HCT116 (cell line): ENCODE measurements around the gene CCDC177.

Experiments
- CTCF ChIP-seq, 3 experiments: fragments of 200-600 bp in 1 of 3; sonication (generic) in 1 of 3; IDR thresholded peaks in 2 of 3; conservative IDR thresholded peaks in 1 of 3; 2 replicates each; pipeline ENCODE4 v1.5.1; 2012 to 2017; ENCODE audit warnings: low read depth in 2 of 3, low read length in 2 of 3, antibody characterized with exemption in 1 of 3, borderline replicate concordance in 1 of 3, control low read depth in 1 of 3, mild to moderate bottlenecking in 1 of 3, mixed read lengths in 1 of 3, mixed run types in 1 of 3, moderate library complexity in 1 of 3; ENCODE audit not compliant: insufficient read depth in 1 of 3
- EGR1 ChIP-seq: IDR thresholded peaks from 2 replicates; pipeline ENCODE4 v1.6.1; 2012; ENCODE audit warnings: low read depth
- EZH2 ChIP-seq: fragments of 200-600 bp; sonication (generic); IDR thresholded peaks from 2 replicates; pipeline ENCODE4 v1.6.1; 2017; ENCODE audit warnings: antibody characterized with exemption, mixed run types
- EZH2phosphoT487 ChIP-seq: fragments of 200-600 bp; IDR thresholded peaks from 2 replicates; pipeline ENCODE4 v1.6.1; 2018; ENCODE audit warnings: antibody characterized with exemption, borderline replicate concordance
- FOSL1 ChIP-seq: IDR thresholded peaks from 2 replicates; pipeline ENCODE4 v1.6.1; 2012; ENCODE audit warnings: low read depth
- MAX ChIP-seq: IDR thresholded peaks from 2 replicates; pipeline ENCODE4 v1.6.1; 2012
- POLR2A ChIP-seq: IDR thresholded peaks from 2 replicates; pipeline ENCODE4 v1.7.0; 2011; ENCODE audit warnings: borderline replicate concordance; ENCODE audit not compliant: insufficient read depth, insufficient read length; ENCODE audit errors: extremely low read depth
- POLR2AphosphoS5 ChIP-seq: IDR thresholded peaks from 2 replicates; pipeline ENCODE4 v1.6.1; 2011; ENCODE audit warnings: mild to moderate bottlenecking, low read depth, low read length, moderate library complexity
- REST ChIP-seq: IDR thresholded peaks from 2 replicates; pipeline ENCODE4 v1.6.1; 2012; ENCODE audit warnings: low read depth
- SIN3A ChIP-seq: IDR thresholded peaks from 2 replicates; pipeline ENCODE4 v1.6.1; 2012; ENCODE audit warnings: low read depth
- SP1 ChIP-seq: IDR thresholded peaks from 2 replicates; pipeline ENCODE4 v1.6.1; 2012; ENCODE audit warnings: low read depth
- TCF7L2 ChIP-seq: IDR thresholded peaks from 2 replicates; pipeline ENCODE4 v1.7.0; 2011; ENCODE audit warnings: borderline replicate concordance, inconsistent platforms; ENCODE audit not compliant: insufficient read depth, insufficient read length; ENCODE audit errors: extremely low read depth
- ZNF274 ChIP-seq: fragments of 200-500 bp; sonication (Bioruptor generic); IDR thresholded peaks from 2 replicates; pipeline ENCODE4 v1.6.1; 2014; ENCODE audit warnings: mild to moderate bottlenecking, low read depth, low read length, inconsistent platforms

- no peak for TF ChIP-seq EZH2
- TF ChIP-seq POLR2A, result no peak
- no peak for TF ChIP-seq REST
- TF ChIP-seq CTCF (IDR thresholded peaks at IDR 0.05 in 2 of 3, conservative IDR thresholded peaks at IDR 0.05 in 1 of 3; ENCODE audit: borderline replicate concordance in 1 of 3, insufficient read depth in 1 of 3, low read depth in 2 of 3, low read length in 2 of 3), result no peak
- TF ChIP-seq TCF7L2, result no peak
- TF ChIP-seq MAX, result no peak
- no peak for TF ChIP-seq SIN3A
- TF ChIP-seq EZH2phosphoT487, result no peak
- TF ChIP-seq EGR1, result no peak
- TF ChIP-seq SP1, result no peak
- no peak for TF ChIP-seq FOSL1
- no peak for TF ChIP-seq POLR2AphosphoS5
- TF ChIP-seq ZNF274, result no peak
Measured at GRCh38 chr14:69537900-69538299, 36.8 kb downstream of the CCDC177 start.
